NCI-H82 treated with DMSO at 0.1 percent for 48 hours (cell line): ENCODE results near the gene ZBED1.
"Not testable (repeated sequence)": the region's sequence is repeated elsewhere in the genome, so short reads cannot be mapped to it uniquely, and the experiment has no call there.

Source experiments
- DNase-seq: peaks from one replicate; lab custom pipeline; 2025; ENCODE audit not compliant: unreplicated experiment; lab: John Stamatoyannopoulos, UW

The ZBED1 gene

GRCh38 chrX:2477313-2477712 lies 23.5 kb downstream of the ZBED1 start:
- DNase-seq = not testable (repeated sequence)

GRCh38 chrX:2474963-2475726 lies 25.6 kb downstream of the ZBED1 start:
- DNase-seq = no peak

- no peak for DNase-seq
These were observed 26.4 kb downstream of the ZBED1 start for GRCh38 chrX:2474280-2474962.

- not testable (repeated sequence) for DNase-seq
These were observed 27.7 kb downstream of the ZBED1 start for GRCh38 chrX:2473064-2473463.

- no peak for DNase-seq
These were observed 29.1 kb downstream of the ZBED1 start for GRCh38 chrX:2471641-2472040.

GRCh38 chrX:2471126-2471525 lies 29.6 kb downstream of the ZBED1 start:
- not testable (repeated sequence) for DNase-seq

- DNase-seq = not testable (repeated sequence)
These were observed 30.9 kb downstream of the ZBED1 start for GRCh38 chrX:2469852-2470251.

GRCh38 chrX:2469196-2469685 lies 31.5 kb downstream of the ZBED1 start:
- DNase-seq = no peak

GRCh38 chrX:2468261-2469195 lies 32.2 kb downstream of the ZBED1 start:
- no peak for DNase-seq

- no peak for DNase-seq
These were observed 33.7 kb downstream of the ZBED1 start for GRCh38 chrX:2466876-2467656.

GRCh38 chrX:2464677-2465166 lies 36.1 kb downstream of the ZBED1 start:
- no peak for DNase-seq

GRCh38 chrX:2463973-2464676 lies 36.7 kb downstream of the ZBED1 start:
- no peak for DNase-seq

GRCh38 chrX:2463481-2463880 lies 37.3 kb downstream of the ZBED1 start:
- not testable (repeated sequence) for DNase-seq

- no peak for DNase-seq
These were observed 38.0 kb downstream of the ZBED1 start for GRCh38 chrX:2462780-2463179.

GRCh38 chrX:2462074-2462473 lies 38.7 kb downstream of the ZBED1 start:
- DNase-seq = no peak

GRCh38 chrX:2461711-2462016 lies 39.1 kb downstream of the ZBED1 start:
- DNase-seq = no peak

- DNase-seq = not testable (repeated sequence)
These were observed 39.7 kb downstream of the ZBED1 start for GRCh38 chrX:2460821-2461710.

- DNase-seq = not testable (repeated sequence)
These were observed 40.7 kb downstream of the ZBED1 start for GRCh38 chrX:2460048-2460447.

GRCh38 chrX:2458309-2458708 lies 42.5 kb downstream of the ZBED1 start:
- no peak for DNase-seq
